ENCODE results near the gene DSE. TPM values are rescaled to one million over a fixed set of nuclear protein-coding genes. Genes with fewer than 3 reads are reported as not detected.

The DSE gene
- total RNA-seq, 1 experiment from 2014 or later, result 5.4 TPM

DNA sequence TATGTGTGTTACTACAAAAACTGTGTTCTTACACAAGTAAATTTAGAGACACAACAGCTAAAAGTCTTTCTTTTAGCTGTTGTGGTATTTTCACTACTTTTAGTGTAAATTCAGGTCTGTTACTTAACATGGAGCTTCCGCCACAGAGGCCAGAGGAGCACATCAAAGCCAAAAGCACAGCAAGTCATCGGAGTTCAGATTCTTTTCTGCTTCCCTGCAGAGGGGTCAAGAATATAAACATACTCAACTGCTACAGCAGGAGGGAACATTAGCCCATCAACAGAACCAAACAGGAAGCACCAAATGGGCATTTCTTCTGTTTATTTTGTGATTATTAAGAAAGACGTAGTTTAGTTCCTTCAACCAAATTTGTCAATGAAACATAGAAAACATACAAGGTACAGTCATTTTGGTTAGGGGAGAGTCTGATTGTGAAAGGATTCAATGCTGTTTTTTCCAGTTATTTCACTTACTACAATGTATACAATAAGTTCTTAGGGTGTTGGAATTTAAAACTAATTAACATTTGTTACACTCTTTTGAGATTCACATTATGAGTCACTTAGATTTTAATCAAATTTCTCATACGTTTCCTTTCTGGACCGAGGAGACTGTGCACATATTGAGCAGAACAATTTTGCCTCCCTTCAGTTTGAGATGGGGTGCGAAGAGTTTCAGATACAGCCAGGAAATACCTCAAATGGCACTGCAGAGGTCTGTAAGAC lies 42.8 kb upstream of the DSE start:
- DNase-seq (ENCODE audit: low read depth, low spot score) (no peak), ATAC-seq (no peak)
- Histone ChIP-seq H3K27me3 (ENCODE audit: control insufficient read depth, insufficient read depth, low read length) (no peaks in the 10 kb centered on the region), H3K27ac (ENCODE audit: low read length) (no peak overlapping the region), H3K9me3 (ENCODE audit: control insufficient read depth, insufficient read depth, low read depth, low read length) (no peaks in the 10 kb centered on the region), H3K36me3 (ENCODE audit: control insufficient read depth, insufficient read depth, low read length) (no peaks in the 10 kb centered on the region), H3K4me1 (ENCODE audit: control insufficient read depth, insufficient read depth, low read length) (no peaks in the 10 kb centered on the region), H3K4me3 (ENCODE audit: low read depth in 2 of 2, low read length in 2 of 2) (no peak overlapping the region)
- CTCF ChIA-PET, result no interaction called here
- in situ Hi-C loops (cut with HindIII; ENCODE audit: low pct_unique_long_range_greater_than_20kb, low sequenced_read_pairs) (no loop called here), intact Hi-C loops (cut with micrococcal nuclease; ENCODE audit: unreplicated experiment) (no loop called here)
- BruUV-seq (replicated peaks), result no TSS peak
- POLR2A ChIA-PET, result no interaction called here
- TF ChIP-seq SIN3A (IDR thresholded peaks at IDR 0.05; ENCODE audit: borderline replicate concordance, insufficient read depth, low read depth, low read length) (no peak), POLR2AphosphoS5 (IDR thresholded peaks at IDR 0.05; ENCODE audit: low read depth, low read length) (no peak), TCF7L2 (IDR thresholded peaks at IDR 0.05; ENCODE audit: low read depth, low read length) (no peak)
- TF ChIP-seq, protein P1, sequence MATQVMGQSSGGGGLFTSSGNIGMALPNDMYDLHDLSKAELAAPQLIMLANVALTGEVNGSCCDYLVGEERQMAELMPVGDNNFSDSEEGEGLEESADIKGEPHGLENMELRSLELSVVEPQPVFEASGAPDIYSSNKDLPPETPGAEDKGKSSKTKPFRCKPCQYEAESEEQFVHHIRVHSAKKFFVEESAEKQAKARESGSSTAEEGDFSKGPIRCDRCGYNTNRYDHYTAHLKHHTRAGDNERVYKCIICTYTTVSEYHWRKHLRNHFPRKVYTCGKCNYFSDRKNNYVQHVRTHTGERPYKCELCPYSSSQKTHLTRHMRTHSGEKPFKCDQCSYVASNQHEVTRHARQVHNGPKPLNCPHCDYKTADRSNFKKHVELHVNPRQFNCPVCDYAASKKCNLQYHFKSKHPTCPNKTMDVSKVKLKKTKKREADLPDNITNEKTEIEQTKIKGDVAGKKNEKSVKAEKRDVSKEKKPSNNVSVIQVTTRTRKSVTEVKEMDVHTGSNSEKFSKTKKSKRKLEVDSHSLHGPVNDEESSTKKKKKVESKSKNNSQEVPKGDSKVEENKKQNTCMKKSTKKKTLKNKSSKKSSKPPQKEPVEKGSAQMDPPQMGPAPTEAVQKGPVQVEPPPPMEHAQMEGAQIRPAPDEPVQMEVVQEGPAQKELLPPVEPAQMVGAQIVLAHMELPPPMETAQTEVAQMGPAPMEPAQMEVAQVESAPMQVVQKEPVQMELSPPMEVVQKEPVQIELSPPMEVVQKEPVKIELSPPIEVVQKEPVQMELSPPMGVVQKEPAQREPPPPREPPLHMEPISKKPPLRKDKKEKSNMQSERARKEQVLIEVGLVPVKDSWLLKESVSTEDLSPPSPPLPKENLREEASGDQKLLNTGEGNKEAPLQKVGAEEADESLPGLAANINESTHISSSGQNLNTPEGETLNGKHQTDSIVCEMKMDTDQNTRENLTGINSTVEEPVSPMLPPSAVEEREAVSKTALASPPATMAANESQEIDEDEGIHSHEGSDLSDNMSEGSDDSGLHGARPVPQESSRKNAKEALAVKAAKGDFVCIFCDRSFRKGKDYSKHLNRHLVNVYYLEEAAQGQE (IDR thresholded peaks at IDR 0.05; ENCODE audit: insufficient read depth in 1 of 2, low read depth in 2 of 2, low read length in 1 of 2), result no peak
- TF ChIP-seq, protein P2, sequence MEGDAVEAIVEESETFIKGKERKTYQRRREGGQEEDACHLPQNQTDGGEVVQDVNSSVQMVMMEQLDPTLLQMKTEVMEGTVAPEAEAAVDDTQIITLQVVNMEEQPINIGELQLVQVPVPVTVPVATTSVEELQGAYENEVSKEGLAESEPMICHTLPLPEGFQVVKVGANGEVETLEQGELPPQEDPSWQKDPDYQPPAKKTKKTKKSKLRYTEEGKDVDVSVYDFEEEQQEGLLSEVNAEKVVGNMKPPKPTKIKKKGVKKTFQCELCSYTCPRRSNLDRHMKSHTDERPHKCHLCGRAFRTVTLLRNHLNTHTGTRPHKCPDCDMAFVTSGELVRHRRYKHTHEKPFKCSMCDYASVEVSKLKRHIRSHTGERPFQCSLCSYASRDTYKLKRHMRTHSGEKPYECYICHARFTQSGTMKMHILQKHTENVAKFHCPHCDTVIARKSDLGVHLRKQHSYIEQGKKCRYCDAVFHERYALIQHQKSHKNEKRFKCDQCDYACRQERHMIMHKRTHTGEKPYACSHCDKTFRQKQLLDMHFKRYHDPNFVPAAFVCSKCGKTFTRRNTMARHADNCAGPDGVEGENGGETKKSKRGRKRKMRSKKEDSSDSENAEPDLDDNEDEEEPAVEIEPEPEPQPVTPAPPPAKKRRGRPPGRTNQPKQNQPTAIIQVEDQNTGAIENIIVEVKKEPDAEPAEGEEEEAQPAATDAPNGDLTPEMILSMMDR (IDR thresholded peaks at IDR 0.05), result no peak

DNA sequence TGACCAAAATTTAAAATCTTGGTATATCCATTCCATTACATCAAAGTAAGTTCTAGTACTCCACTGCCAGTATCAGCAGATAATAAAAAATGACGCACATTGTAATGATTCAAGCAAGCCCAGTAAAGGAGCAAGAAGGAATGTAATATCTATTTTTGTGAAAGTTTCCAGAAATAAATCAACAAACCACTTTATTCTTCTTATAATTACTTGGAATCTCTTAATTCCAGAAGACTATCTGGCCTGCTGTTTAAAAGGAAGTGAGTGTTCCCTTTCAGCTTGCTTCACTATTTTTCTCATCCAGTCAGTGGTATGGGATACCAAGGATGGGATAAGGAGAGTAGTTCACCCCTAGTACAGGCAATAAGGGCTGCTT lies 42.2 kb upstream of the DSE start:
- in situ Hi-C loops (cut with HindIII; ENCODE audit: low pct_unique_long_range_greater_than_20kb, low sequenced_read_pairs) (no loop called here), intact Hi-C loops (cut with micrococcal nuclease; ENCODE audit: unreplicated experiment) (no loop called here)
- DNase-seq (ENCODE audit: low read depth, low spot score), result no peak

More for the DNA sequence above, 42.2 kb upstream of the DSE start:
- ChIA-PET POLR2A (no interaction called here), CTCF (no interaction called here)
- BruUV-seq (replicated peaks), result no TSS peak
- H3K36me3 ChIP-seq (ENCODE audit: control insufficient read depth, insufficient read depth, low read length), result no peaks in the 10 kb centered on the region
- H3K27ac ChIP-seq (ENCODE audit: low read length), result no peak overlapping the region
- no peak for ATAC-seq
- no peaks in the 10 kb centered on the region for H3K9me3 ChIP-seq (ENCODE audit: control insufficient read depth, insufficient read depth, low read depth, low read length)
- no peak overlapping the region for H3K4me3 ChIP-seq (ENCODE audit: low read depth in 2 of 2, low read length in 2 of 2)
- no peaks in the 10 kb centered on the region for H3K27me3 ChIP-seq (ENCODE audit: control insufficient read depth, insufficient read depth, low read length)
- H3K4me1 ChIP-seq (ENCODE audit: control insufficient read depth, insufficient read depth, low read length), result no peaks in the 10 kb centered on the region
- TF ChIP-seq POLR2AphosphoS5 (IDR thresholded peaks at IDR 0.05; ENCODE audit: low read depth, low read length) (no peak), SIN3A (IDR thresholded peaks at IDR 0.05; ENCODE audit: borderline replicate concordance, insufficient read depth, low read depth, low read length) (no peak), TCF7L2 (IDR thresholded peaks at IDR 0.05; ENCODE audit: low read depth, low read length) (no peak)
- TF ChIP-seq, protein P1 (IDR thresholded peaks at IDR 0.05; ENCODE audit: insufficient read depth in 1 of 2, low read depth in 2 of 2, low read length in 1 of 2), result no peak
- TF ChIP-seq, protein P2 (IDR thresholded peaks at IDR 0.05), result no peak

All from Panc1 (cell line).